DMS 273 (cell line): ENCODE results near the gene INPP5A.

Source experiments
- DNase-seq: peaks from one replicate; lab custom pipeline; 2025; ENCODE audit not compliant: unreplicated experiment; lab: John Stamatoyannopoulos, UW

INPP5A gene

GRCh38 chr10:132517951-132518521 lies 19.6 kb upstream of the INPP5A start:
- DNase-seq = no peak

GRCh38 chr10:132518572-132519381 lies 18.8 kb upstream of the INPP5A start:
- no peak for DNase-seq

- no peak for DNase-seq
Measured at GRCh38 chr10:132519382-132520176, 18.0 kb upstream of the INPP5A start.

GRCh38 chr10:132520177-132520811 lies 17.3 kb upstream of the INPP5A start:
- DNase-seq = no peak

GRCh38 chr10:132521041-132521465 lies 16.5 kb upstream of the INPP5A start:
- no peak for DNase-seq

GRCh38 chr10:132521466-132522102 lies 16.0 kb upstream of the INPP5A start:
- DNase-seq = no peak

- DNase-seq = no peak
Measured at GRCh38 chr10:132522521-132523411, 14.8 kb upstream of the INPP5A start.

GRCh38 chr10:132523561-132524442 lies 13.8 kb upstream of the INPP5A start:
- no peak for DNase-seq

- DNase-seq = no peak
Measured at GRCh38 chr10:132524443-132525285, 12.9 kb upstream of the INPP5A start.

GRCh38 chr10:132526676-132527075 lies 10.9 kb upstream of the INPP5A start:
- no peak for DNase-seq

- DNase-seq = no peak
Measured at GRCh38 chr10:132527339-132528063, 10.1 kb upstream of the INPP5A start.

- peak; percentile 13 for DNase-seq
Measured at GRCh38 chr10:132528064-132528691, 9.4 kb upstream of the INPP5A start.

- DNase-seq = no peak
Measured at GRCh38 chr10:132532179-132532578, 5.4 kb upstream of the INPP5A start.

GRCh38 chr10:132532749-132533560 lies 4.6 kb upstream of the INPP5A start:
- no peak for DNase-seq

- no peak for DNase-seq
Measured at GRCh38 chr10:132533571-132534260, 3.9 kb upstream of the INPP5A start.
